ENCODE measurements around the gene BAG1.

GRCh38 chr9:33300546-33300945, 36.0 kb upstream of the BAG1 start:
- TF ChIP-seq CTCF (IDR thresholded peaks at IDR 0.05) (no peak), POLR2A (IDR thresholded peaks at IDR 0.05) (no peak), EP300 (IDR thresholded peaks at IDR 0.05) (no peak)
